DND-41 (cell line): Measurements from ENCODE around the gene GLT8D2.

Source experiments
- CTCF ChIP-seq: IDR thresholded peaks from 2 replicates; pipeline ENCODE4 v1.5.1; 2012; ENCODE audit warnings: borderline replicate concordance, low read length, moderate library complexity, mild to moderate bottlenecking; ENCODE audit not compliant: poor library complexity, severe bottlenecking; ENCODE audit errors: extremely low read depth
- EZH2 ChIP-seq: IDR thresholded peaks from 3 replicates; pipeline ENCODE4 v1.6.1; 2012; ENCODE audit warnings: borderline replicate concordance, low read depth, mild to moderate bottlenecking, moderate library complexity, low read length, inconsistent platforms; ENCODE audit not compliant: severe bottlenecking

GRCh38 chr12:103955811-103956508 lies 94.0 kb downstream of the GLT8D2 start:
- TF ChIP-seq CTCF (no peak), EZH2 (no peak)
